Activated naive CD4-positive, alpha-beta T cell treated with anti-CD3 and anti-CD28 coated beads for 36 hours (primary cell): Measurements from ENCODE around the gene NEUROD4. TPM values are rescaled to one million over a fixed set of nuclear protein-coding genes. Genes with fewer than 3 reads are reported as not detected.

Experiments used
- CTCF ChIA-PET: fragments of 350-600 bp; sonication (Branson Sonifier 250); formaldehyde crosslinking; loops from one replicate; lab custom pipeline; 2021; ENCODE audit warnings: antibody characterized with exemption; lab: Charles Lee
- DNase-seq: peaks from one replicate; pipeline ENCODE4 v3.0.0-alpha.2; 2020
- H3K27ac Mint-ChIP-seq: one replicate; pipeline ENCODE4 v1.8.0; 2021; ENCODE audit warnings: mild to moderate bottlenecking, mixed read lengths
- H3K27me3 Mint-ChIP-seq: one replicate; pipeline ENCODE4 v1.8.0; 2021; ENCODE audit warnings: low read depth, mixed read lengths
- H3K36me3 Mint-ChIP-seq: one replicate; pipeline ENCODE4 v1.8.0; 2021; ENCODE audit warnings: low read depth, mixed read lengths
- H3K4me1 Mint-ChIP-seq: one replicate; pipeline ENCODE4 v1.8.0; 2021; ENCODE audit warnings: low read depth, mixed read lengths
- H3K4me3 Mint-ChIP-seq: one replicate; pipeline ENCODE4 v1.8.0; 2021; ENCODE audit warnings: mild to moderate bottlenecking, moderate library complexity, mixed read lengths
- H3K9me3 Mint-ChIP-seq: one replicate; pipeline ENCODE4 v1.8.0; 2021; ENCODE audit warnings: mixed read lengths
- intact Hi-C: fragments of 100-400 bp; cut with micrococcal nuclease; formaldehyde crosslinking; loops from one replicate; pipeline ENCODE4 v1.15.1; 2023
- total RNA-seq, 2 experiments: library from RNA; stranded (reverse); gene quantifications; one replicate each; pipeline ENCODE4 v1.2.3, GENCODE V29; 2021

NEUROD4 gene
- total RNA-seq, 2 experiments from 2014 or later, result not detected

- CTCF ChIA-PET, result interaction anchor here (2.9 to 17.4 kb wide), 2 partner anchors 9 to 68 kb away, joined by 15 to 552 read pairs; no protein-coding TSS in a partner anchor
- intact Hi-C loops, result no loop called here
- no peak for DNase-seq
- H3K27me3 Mint-ChIP-seq, result peaks cover 2% of the 10 kb centered on the region
- no peaks in the 10 kb centered on the region for H3K36me3 Mint-ChIP-seq
- no peak overlapping the region for H3K27ac Mint-ChIP-seq
- H3K4me1 Mint-ChIP-seq, result peaks cover 10% of the 10 kb centered on the region
- H3K9me3 Mint-ChIP-seq, result no peaks in the 10 kb centered on the region
- H3K4me3 Mint-ChIP-seq, result no peak overlapping the region
Observed at GRCh38 chr12:55063291-55063690, 43.5 kb downstream of the NEUROD4 start.

- H3K36me3 Mint-ChIP-seq, result no peaks in the 10 kb centered on the region
- peaks cover 5% of the 10 kb centered on the region for H3K4me1 Mint-ChIP-seq
- CTCF ChIA-PET, result interaction anchor here (1.3 to 17.4 kb wide), 3 partner anchors 21 to 316 kb away, joined by 3 to 552 read pairs (median 4); no protein-coding TSS in a partner anchor
- no peak overlapping the region for H3K4me3 Mint-ChIP-seq
- no peak overlapping the region for H3K27ac Mint-ChIP-seq
- intact Hi-C loops, result no loop called here
- no peak for DNase-seq
- peaks cover 2% of the 10 kb centered on the region for H3K27me3 Mint-ChIP-seq
- H3K9me3 Mint-ChIP-seq, result no peaks in the 10 kb centered on the region
Observed at GRCh38 chr12:55065535-55065934, 45.8 kb downstream of the NEUROD4 start.

GRCh38 chr12:55067701-55068100 lies 47.9 kb downstream of the NEUROD4 start:
- peaks cover 2% of the 10 kb centered on the region for H3K27me3 Mint-ChIP-seq
- no peak overlapping the region for H3K27ac Mint-ChIP-seq
- intact Hi-C loops, result loop anchor here (1.0 kb wide), 2 partner anchors 74 to 213 kb away; partner anchors contain the start of gene MUCL1
- H3K36me3 Mint-ChIP-seq, result no peaks in the 10 kb centered on the region
- no peaks in the 10 kb centered on the region for H3K9me3 Mint-ChIP-seq
- H3K4me1 Mint-ChIP-seq, result no peaks in the 10 kb centered on the region
- CTCF ChIA-PET, result interaction anchor here (0.6 to 17.4 kb wide), 29 partner anchors 8 to 1889 kb away, joined by 3 to 552 read pairs (median 4); partner anchors contain the start of gene MUCL1
- DNase-seq, result no peak
- H3K4me3 Mint-ChIP-seq, result no peak overlapping the region

GRCh38 chr12:55068416-55069010 lies 48.7 kb downstream of the NEUROD4 start:
- H3K27ac Mint-ChIP-seq, result no peak overlapping the region
- no peak overlapping the region for H3K4me3 Mint-ChIP-seq
- intact Hi-C loops, result loop anchor here (1.0 kb wide), 2 partner anchors 75 to 214 kb away; partner anchors contain the start of gene MUCL1
- DNase-seq, result peak; percentile 19
- H3K27me3 Mint-ChIP-seq, result peaks cover 2% of the 10 kb centered on the region
- no peaks in the 10 kb centered on the region for H3K4me1 Mint-ChIP-seq
- no peaks in the 10 kb centered on the region for H3K9me3 Mint-ChIP-seq
- no peaks in the 10 kb centered on the region for H3K36me3 Mint-ChIP-seq
- CTCF ChIA-PET, result interaction anchor here (0.6 to 17.4 kb wide), 31 partner anchors 8 to 1890 kb away, joined by 3 to 552 read pairs (median 4); partner anchors contain the start of gene MUCL1

GRCh38 chr12:55072083-55072482 lies 52.3 kb downstream of the NEUROD4 start:
- no peak overlapping the region for H3K4me3 Mint-ChIP-seq
- intact Hi-C loops, result loop anchor here (1.0 to 5.0 kb wide), 7 partner anchors 79 to 550 kb away; partner anchors contain the start of gene MUCL1
- no peaks in the 10 kb centered on the region for H3K9me3 Mint-ChIP-seq
- peaks cover 17% of the 10 kb centered on the region for H3K27me3 Mint-ChIP-seq
- DNase-seq, result peak; percentile 88
- H3K4me1 Mint-ChIP-seq, result no peaks in the 10 kb centered on the region
- no peak overlapping the region for H3K27ac Mint-ChIP-seq
- CTCF ChIA-PET, result interaction anchor here (0.7 to 17.4 kb wide), 72 partner anchors 10 to 511 kb away, joined by 3 to 552 read pairs (median 6); partner anchors contain the start of genes MUCL1 and TESPA1
- H3K36me3 Mint-ChIP-seq, result no peaks in the 10 kb centered on the region

GRCh38 chr12:55073043-55074022 lies 53.6 kb downstream of the NEUROD4 start:
- DNase-seq, result peak; percentile 90
- Mint-ChIP-seq H3K4me1 (peaks cover 3% of the 10 kb centered on the region), H3K9me3 (no peaks in the 10 kb centered on the region), H3K4me3 (no peak overlapping the region), H3K27ac (no peak overlapping the region), H3K36me3 (no peaks in the 10 kb centered on the region), H3K27me3 (peaks cover 21% of the 10 kb centered on the region)
- CTCF ChIA-PET, result interaction anchor here (0.6 to 17.4 kb wide), 36 partner anchors 11 to 513 kb away, joined by 3 to 552 read pairs (median 8); partner anchors contain the start of gene TESPA1
- intact Hi-C loops, result loop anchor here (1.0 to 5.0 kb wide), 8 partner anchors 70 to 549 kb away; no protein-coding TSS in a partner anchor

GRCh38 chr12:55074806-55075205 lies 55.0 kb downstream of the NEUROD4 start:
- Mint-ChIP-seq H3K27me3 (peaks cover 35% of the 10 kb centered on the region), H3K27ac (no peak overlapping the region), H3K4me3 (no peak overlapping the region), H3K4me1 (peaks cover 6% of the 10 kb centered on the region), H3K9me3 (no peaks in the 10 kb centered on the region), H3K36me3 (no peaks in the 10 kb centered on the region)
- CTCF ChIA-PET, result interaction anchor here (0.7 to 17.4 kb wide), 8 partner anchors 66 to 416 kb away, joined by 3 to 552 read pairs (median 4); no protein-coding TSS in a partner anchor
- no peak for DNase-seq
- intact Hi-C loops, result loop anchor here (5.0 kb wide), 2 partner anchors 418 to 547 kb away; no protein-coding TSS in a partner anchor

Other genes with a start within 250 kb of the NEUROD4 start
- not detected for gene MUCL1, start 165.5 kb upstream of the NEUROD4 start, total RNA-seq
- 10 to 100 TPM; 43.9 to 45.1 TPM for gene TESPA1, start 35.2 kb upstream of the NEUROD4 start, total RNA-seq
- gene OR9K2, start 106.4 kb downstream of the NEUROD4 start, total RNA-seq, result not detected
- gene OR10A7, start 201.1 kb downstream of the NEUROD4 start, total RNA-seq, result not detected
- gene OR6C74, start 224.6 kb downstream of the NEUROD4 start, total RNA-seq, result not detected